Measurements from ENCODE around the gene RFK.

Gene RFK

DNA sequence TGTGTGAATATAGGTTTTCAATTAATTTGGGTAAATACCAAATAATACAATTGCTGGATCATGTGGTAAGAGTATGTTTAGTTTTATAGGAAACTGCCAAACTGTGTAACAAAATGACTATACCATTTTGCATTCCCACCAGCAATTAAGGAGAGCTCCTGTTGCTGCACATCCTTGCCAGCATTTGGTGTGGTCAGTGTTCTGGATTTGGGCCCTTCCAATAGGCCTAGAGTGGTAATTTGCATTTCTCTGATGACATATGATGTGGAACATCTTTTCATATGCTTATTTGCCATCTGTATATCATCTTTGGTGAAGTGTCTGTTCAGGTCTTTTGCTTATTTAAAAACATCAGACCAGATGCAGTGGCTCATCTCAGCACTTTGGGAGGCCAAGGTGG lies 11.6 kb upstream of the RFK start:
- no peak overlapping the region for H3K4me3 ChIP-seq (ENCODE audit: low read depth, low read length)
- TF ChIP-seq, protein P1, sequence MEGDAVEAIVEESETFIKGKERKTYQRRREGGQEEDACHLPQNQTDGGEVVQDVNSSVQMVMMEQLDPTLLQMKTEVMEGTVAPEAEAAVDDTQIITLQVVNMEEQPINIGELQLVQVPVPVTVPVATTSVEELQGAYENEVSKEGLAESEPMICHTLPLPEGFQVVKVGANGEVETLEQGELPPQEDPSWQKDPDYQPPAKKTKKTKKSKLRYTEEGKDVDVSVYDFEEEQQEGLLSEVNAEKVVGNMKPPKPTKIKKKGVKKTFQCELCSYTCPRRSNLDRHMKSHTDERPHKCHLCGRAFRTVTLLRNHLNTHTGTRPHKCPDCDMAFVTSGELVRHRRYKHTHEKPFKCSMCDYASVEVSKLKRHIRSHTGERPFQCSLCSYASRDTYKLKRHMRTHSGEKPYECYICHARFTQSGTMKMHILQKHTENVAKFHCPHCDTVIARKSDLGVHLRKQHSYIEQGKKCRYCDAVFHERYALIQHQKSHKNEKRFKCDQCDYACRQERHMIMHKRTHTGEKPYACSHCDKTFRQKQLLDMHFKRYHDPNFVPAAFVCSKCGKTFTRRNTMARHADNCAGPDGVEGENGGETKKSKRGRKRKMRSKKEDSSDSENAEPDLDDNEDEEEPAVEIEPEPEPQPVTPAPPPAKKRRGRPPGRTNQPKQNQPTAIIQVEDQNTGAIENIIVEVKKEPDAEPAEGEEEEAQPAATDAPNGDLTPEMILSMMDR (IDR thresholded peaks at IDR 0.05; ENCODE audit: borderline replicate concordance, insufficient read depth, low read depth, low read length) = no peak

DNA sequence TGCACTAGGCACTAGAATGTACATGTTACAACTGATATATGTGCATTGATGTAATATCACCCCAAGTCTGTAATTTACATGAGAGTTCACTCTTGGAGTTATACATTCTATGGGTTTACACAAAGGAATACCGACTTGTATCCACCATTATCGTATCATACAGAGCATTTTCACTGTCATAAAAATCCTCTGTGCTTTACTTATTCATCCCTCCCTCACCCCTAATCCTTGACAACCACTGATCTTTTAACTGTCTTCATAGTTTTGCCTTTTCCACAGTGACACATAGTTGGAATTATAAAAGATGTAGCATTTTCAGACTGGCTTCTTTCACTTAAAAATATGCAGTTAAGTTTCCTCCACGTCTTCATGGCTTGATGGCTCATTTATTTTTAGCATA lies 11.1 kb upstream of the RFK start:
- TF ChIP-seq, protein P1 (IDR thresholded peaks at IDR 0.05; ENCODE audit: borderline replicate concordance, insufficient read depth, low read depth, low read length) = no peak
- H3K4me3 ChIP-seq (ENCODE audit: low read depth, low read length) = no peak overlapping the region

DNA sequence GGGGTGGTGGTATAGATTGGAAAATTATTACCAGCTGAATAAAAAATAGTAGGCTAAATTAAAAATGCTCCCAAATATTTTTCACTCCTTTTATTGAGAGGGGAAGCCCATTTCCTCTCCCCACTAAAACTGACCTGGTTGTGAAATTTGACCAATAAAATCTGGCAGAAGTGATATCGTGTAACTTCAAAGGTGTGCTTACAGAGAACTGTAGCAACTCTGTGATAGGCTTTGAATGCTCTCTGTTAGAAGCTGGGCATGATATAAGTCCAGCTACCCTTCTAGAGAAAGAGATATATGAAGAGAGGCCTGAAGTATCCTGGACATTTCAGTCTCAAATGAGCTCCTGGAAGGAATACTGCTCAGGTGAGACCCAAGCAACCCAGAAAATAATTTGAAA lies 10.2 kb upstream of the RFK start:
- H3K4me3 ChIP-seq (ENCODE audit: low read depth, low read length) = no peak overlapping the region
- TF ChIP-seq, protein P1 (IDR thresholded peaks at IDR 0.05; ENCODE audit: borderline replicate concordance, insufficient read depth, low read depth, low read length) = no peak

DNA sequence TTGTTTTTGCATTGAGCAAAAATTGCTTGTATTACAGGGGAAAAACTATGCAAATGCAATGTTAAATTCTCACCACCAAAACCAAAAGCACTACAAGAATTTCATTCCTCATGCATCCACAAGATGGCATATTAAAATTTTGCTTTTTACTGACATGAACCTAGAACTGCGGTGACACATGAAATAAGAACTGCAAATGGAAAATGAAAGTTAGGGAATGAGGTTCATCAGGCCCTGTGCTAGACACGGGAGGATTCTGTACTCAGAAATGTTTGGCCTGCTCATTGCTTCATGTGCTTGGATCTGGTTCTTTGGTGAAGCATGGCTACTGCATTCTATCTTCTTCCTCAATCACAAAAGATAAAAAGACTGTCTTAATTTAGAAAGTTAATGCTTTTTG lies 9.1 kb upstream of the RFK start:
- TF ChIP-seq, protein P1 (IDR thresholded peaks at IDR 0.05; ENCODE audit: borderline replicate concordance, insufficient read depth, low read depth, low read length) = peak; percentile 36; the same call in 1 of the 2 replicates
- no peak overlapping the region for H3K4me3 ChIP-seq (ENCODE audit: low read depth, low read length)

DNA sequence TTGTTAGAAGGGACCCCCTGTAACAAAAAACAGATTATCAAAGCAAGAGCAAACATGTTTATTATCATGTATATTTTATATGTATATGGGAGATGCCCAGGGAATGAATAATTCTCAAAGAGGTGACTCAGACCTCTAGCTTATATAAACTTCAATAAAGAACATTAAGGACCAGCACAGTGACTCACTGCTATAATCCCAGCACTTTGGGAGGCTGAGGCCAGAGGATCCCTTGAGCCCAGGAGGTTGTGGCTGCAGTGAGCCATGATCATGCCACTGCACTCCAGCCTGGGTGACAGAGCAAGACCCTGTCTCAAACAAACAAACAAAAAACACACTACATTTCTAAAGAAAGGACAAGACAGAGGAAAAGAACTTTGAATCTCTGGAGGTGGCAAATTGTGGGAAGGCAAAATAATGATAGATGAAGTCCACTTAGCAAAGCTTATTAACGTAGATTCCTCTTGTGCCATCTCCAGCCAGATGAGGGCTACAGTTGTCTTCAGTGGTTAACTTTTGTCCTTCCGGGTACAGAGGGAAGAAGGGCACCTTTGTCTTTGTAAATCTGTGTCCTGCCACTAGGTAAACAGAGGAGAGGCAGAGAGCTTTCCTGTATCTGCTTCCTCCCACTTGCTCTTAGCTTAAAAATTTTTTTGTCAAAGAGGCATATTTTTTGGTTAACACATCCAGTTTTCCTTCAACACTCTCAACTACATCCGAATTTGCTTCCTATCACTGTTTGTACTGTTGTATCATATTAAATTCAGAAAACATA lies 7.5 kb upstream of the RFK start:
- TF ChIP-seq, protein P1 (IDR thresholded peaks at IDR 0.05; ENCODE audit: borderline replicate concordance, insufficient read depth, low read depth, low read length) = no peak
- H3K4me3 ChIP-seq (ENCODE audit: low read depth, low read length) = no peak overlapping the region

DNA sequence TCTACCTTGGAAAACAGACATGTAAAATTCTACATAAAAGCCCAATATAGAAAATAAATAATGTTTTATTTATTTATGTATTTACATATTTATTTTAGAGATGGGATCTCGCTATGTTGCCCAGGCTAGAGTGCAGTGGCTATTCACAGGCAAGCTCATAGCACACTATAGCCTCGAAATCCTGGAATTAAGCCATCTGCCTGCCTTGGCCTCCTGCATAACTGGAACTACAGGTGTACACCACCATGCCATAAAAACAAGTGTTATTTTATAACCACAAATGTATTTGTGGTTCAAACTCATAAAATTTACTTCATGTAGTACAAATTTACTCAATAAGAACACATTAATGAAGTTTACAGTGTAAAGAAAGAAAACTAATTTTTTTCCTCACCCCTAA lies 7.0 kb upstream of the RFK start:
- TF ChIP-seq, protein P1 (IDR thresholded peaks at IDR 0.05; ENCODE audit: borderline replicate concordance, insufficient read depth, low read depth, low read length) = no peak
- H3K4me3 ChIP-seq (ENCODE audit: low read depth, low read length) = no peak overlapping the region

DNA sequence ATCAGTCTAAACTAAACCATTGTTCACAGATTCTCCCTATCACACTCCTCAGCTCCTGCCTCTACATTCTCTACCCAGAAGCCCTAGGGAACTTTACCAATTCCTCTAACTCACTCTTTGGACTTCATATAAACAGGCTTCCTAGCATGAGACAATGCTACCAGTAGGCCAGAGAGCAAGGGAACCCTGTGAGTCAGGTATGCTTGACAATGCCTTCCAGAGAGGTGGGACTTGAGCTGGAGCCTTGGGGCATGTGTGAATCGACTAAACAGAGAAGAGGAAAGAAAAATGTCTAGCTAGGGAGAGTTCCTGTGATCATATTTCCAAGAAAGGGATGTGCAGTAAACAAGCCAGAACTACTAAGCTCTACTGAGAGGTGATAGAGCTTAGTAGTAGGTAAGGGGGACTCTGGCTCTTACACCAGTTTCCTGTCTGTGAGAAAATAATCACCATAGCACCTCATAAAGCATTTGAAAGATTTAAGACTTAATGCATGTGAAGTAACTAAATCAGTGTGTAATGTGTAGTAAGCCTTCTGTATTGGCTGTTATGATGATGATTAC lies 6.4 kb upstream of the RFK start:
- TF ChIP-seq, protein P1 (IDR thresholded peaks at IDR 0.05; ENCODE audit: borderline replicate concordance, insufficient read depth, low read depth, low read length) = no peak
- no peak overlapping the region for H3K4me3 ChIP-seq (ENCODE audit: low read depth, low read length)

Measured in GM12875 (cell line).